Thoracic aorta (tissue), 2 donors: ENCODE measurements around the gene MYO3B. TPM values are rescaled to one million over a fixed set of nuclear protein-coding genes. Genes with fewer than 3 reads are reported as not detected.

ENCODE experiments used
- ATAC-seq: fragments of 150-250 bp; one replicate; pipeline ENCODE4 v1.8.0; 2017; ENCODE audit warnings: low read depth; ENCODE audit not compliant: insufficient number of reproducible peaks, low FRiP score
- DNase-seq: peaks from one replicate; pipeline ENCODE4 v3.0.0-alpha.2; 2020; ENCODE audit warnings: low spot score
- H3K27ac ChIP-seq, 2 donors: fragments of 200-600 bp; sonication (generic); 1 replicate in 1 of 2; 2 replicates in 1 of 2; pipeline ENCODE4 v1.5.1; 2016; ENCODE audit warnings: mild to moderate bottlenecking in 2 of 2, moderate library complexity in 2 of 2
- H3K27me3 ChIP-seq: fragments of 200-600 bp; sonication (generic); replicated peaks from 2 replicates; pipeline ENCODE4 v1.6.0; 2016; ENCODE audit warnings: mild to moderate bottlenecking; ENCODE audit not compliant: insufficient read depth
- H3K36me3 ChIP-seq: fragments of 200-600 bp; sonication (generic); one replicate; pipeline ENCODE4 v1.5.1; 2016
- H3K4me1 ChIP-seq, 2 donors: fragments of 200-600 bp; sonication (generic); 1 replicate in 1 of 2; 2 replicates in 1 of 2; pipeline versions ENCODE4 v1.5.1 to v1.6.0; 2016; ENCODE audit warnings: low read depth in 2 of 2, mild to moderate bottlenecking in 1 of 2; ENCODE audit not compliant: control insufficient read depth in 1 of 2
- H3K4me3 ChIP-seq: fragments of 200-600 bp; sonication (generic); 2 replicates; pipeline ENCODE4 v1.5.1; 2016; ENCODE audit warnings: mild to moderate bottlenecking
- H3K9me3 ChIP-seq: fragments of 200-600 bp; sonication (generic); 2 replicates; pipeline ENCODE4 v1.5.1; 2016
- CTCF ChIP-seq: fragments of 200-600 bp; sonication (generic); IDR thresholded peaks from one replicate; pipeline ENCODE4 v1.5.1; 2019; ENCODE audit warnings: antibody characterized with exemption
- total RNA-seq, 2 donors: library from RNA; depleted of rRNA; stranded (reverse); fragments of >200 nt; gene quantifications; one replicate each; pipeline versions ENCODE4 v1.1.0 to v1.2.3, GENCODE V29; 2016

Gene MYO3B
- total RNA-seq, 2 donors from 2014 or later = not detected

GRCh38 chr2:170360546-170361089, 182.7 kb downstream of the MYO3B start:
- H3K36me3 ChIP-seq = no peaks in the 10 kb centered on the region
- no peak for DNase-seq
- no peak for ATAC-seq
- no peaks in the 10 kb centered on the region for H3K4me1 ChIP-seq
- H3K27ac ChIP-seq = no peak overlapping the region
- no peaks in the 10 kb centered on the region for H3K9me3 ChIP-seq
- no peaks in the 10 kb centered on the region for H3K27me3 ChIP-seq
- TF ChIP-seq CTCF = no peak
- no peak overlapping the region for H3K4me3 ChIP-seq

GRCh38 chr2:170361090-170361936, 183.4 kb downstream of the MYO3B start:
- TF ChIP-seq CTCF = peak; percentile 43
- Histone ChIP-seq H3K4me3 (no peak overlapping the region), H3K27ac (no peak overlapping the region), H3K9me3 (no peaks in the 10 kb centered on the region), H3K4me1 (no peaks in the 10 kb centered on the region), H3K36me3 (no peaks in the 10 kb centered on the region), H3K27me3 (no peaks in the 10 kb centered on the region)
- no peak for ATAC-seq
- DNase-seq = no peak

GRCh38 chr2:170362313-170362870, 184.4 kb downstream of the MYO3B start:
- H3K27ac ChIP-seq = no peak overlapping the region
- H3K4me3 ChIP-seq = no peak overlapping the region
- no peaks in the 10 kb centered on the region for H3K4me1 ChIP-seq
- H3K9me3 ChIP-seq = no peaks in the 10 kb centered on the region
- no peak for DNase-seq
- no peaks in the 10 kb centered on the region for H3K36me3 ChIP-seq
- H3K27me3 ChIP-seq = no peaks in the 10 kb centered on the region
- no peak for TF ChIP-seq CTCF
- no peak for ATAC-seq

GRCh38 chr2:170362871-170363631, 185.1 kb downstream of the MYO3B start:
- Histone ChIP-seq H3K4me3 (no peak overlapping the region), H3K9me3 (no peaks in the 10 kb centered on the region), H3K4me1 (no peaks in the 10 kb centered on the region), H3K27me3 (no peaks in the 10 kb centered on the region), H3K36me3 (no peaks in the 10 kb centered on the region), H3K27ac (no peak overlapping the region)
- ATAC-seq (no peak), DNase-seq (no peak)
- no peak for TF ChIP-seq CTCF

GRCh38 chr2:170365003-170365402, 187.1 kb downstream of the MYO3B start:
- no peak for TF ChIP-seq CTCF
- Histone ChIP-seq H3K36me3 (no peaks in the 10 kb centered on the region), H3K4me1 (no peaks in the 10 kb centered on the region), H3K9me3 (no peaks in the 10 kb centered on the region), H3K4me3 (no peak overlapping the region), H3K27ac (no peak overlapping the region), H3K27me3 (no peaks in the 10 kb centered on the region)
- no peak for DNase-seq
- no peak for ATAC-seq
